ENCODE data around the gene KCNS1.

DNA sequence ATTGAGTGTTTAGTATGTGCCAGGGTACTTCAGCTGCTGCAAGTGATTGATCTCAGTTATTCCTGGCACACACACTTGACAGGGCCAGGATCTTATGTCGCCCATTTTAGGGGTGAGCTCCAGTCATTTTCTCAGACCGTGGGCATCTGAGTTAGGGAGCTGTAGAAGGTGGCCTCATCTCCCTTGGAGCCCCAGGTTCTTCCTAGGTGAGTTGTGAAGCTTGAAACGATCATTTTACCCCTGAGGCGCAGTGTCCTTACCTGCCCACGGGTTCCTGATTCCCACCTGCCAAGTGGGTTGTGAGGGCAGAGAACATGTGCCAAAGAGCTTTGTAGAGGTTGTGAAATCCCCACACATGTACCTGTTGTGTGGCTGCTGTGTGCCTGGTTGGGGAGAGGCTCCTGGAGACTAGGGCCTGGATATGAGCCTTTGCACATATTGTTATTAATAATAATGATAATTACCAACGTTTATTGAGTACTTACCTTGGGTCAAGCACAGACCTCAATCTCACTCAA is 465 bp upstream of the KCNS1 start:
- TF ChIP-seq GATA2 (IDR thresholded peaks at IDR 0.05; ENCODE audit: low read depth, low read length), result no peak
- no peak for TF ChIP-seq GATA3 (IDR thresholded peaks at IDR 0.05; ENCODE audit: low read depth, low read length)

Measured in SH-SY5Y (cell line).